Measurements from ENCODE around the gene B4GALNT2. TPM values are rescaled to one million over a fixed set of nuclear protein-coding genes. Genes with fewer than 3 reads are reported as not detected.
"Not testable (repeated sequence)": the region's sequence is repeated elsewhere in the genome, so short reads cannot be mapped to it uniquely, and the experiment has no call there.

Gene B4GALNT2
- total RNA-seq, 5 donors from 2014 or later (not counting 1 experiment from before 2014, with no cell fraction given): 0.03 to 0.19 TPM; not detected in 3

- POLR2A ChIA-PET: no interaction called here
- no peak overlapping the region for H3K27ac Mint-ChIP-seq
- H3K4me3 Mint-ChIP-seq: no peak overlapping the region
- no peaks in the 10 kb centered on the region for H3K9me3 Mint-ChIP-seq
- no peaks in the 10 kb centered on the region for H3K4me1 Mint-ChIP-seq
- ATAC-seq (replicated peaks in 1 of 4): no peak
- CTCF ChIA-PET: interaction anchor here in 1 of 2 donors (0.6 kb wide), 1 partner anchor 281 kb away, joined by 3 read pairs; no protein-coding TSS in a partner anchor
- H3K27me3 Mint-ChIP-seq: peaks cover 20 to 30% of the 10 kb centered on the region in 2 donors
- H3K36me3 Mint-ChIP-seq: no peaks in the 10 kb centered on the region
- peaks cover 0 to 15% of the 10 kb centered on the region in 2 experiments for H3K27me3 ChIP-seq (replicated peaks in 1 of 2; ENCODE audit: control insufficient read depth in 2 of 2, extremely low read depth in 1 of 2, insufficient read depth in 2 of 2, low read length in 1 of 2)
- H3K36me3 ChIP-seq (ENCODE audit: control insufficient read depth in 2 of 2, extremely low read depth in 1 of 2, insufficient read depth in 1 of 2, low read length in 1 of 2): no peaks in the 10 kb centered on the region
- DNase-seq: no peak
- peaks cover 0 to 4% of the 10 kb centered on the region in 2 experiments for H3K4me1 ChIP-seq (ENCODE audit: control insufficient read depth in 1 of 2, extremely low read depth in 1 of 2, insufficient read depth in 2 of 2, low read length in 2 of 2)
- 75% methylated on average over 2 of the region's 10 CpGs for WGBS (ENCODE audit: insufficient coverage)
- no peak overlapping the region for H3K4me3 ChIP-seq (ENCODE audit: control insufficient read depth in 1 of 2, extremely low read depth in 1 of 2, low read length in 1 of 2)
- no peak overlapping the region for H3K27ac ChIP-seq (ENCODE audit: low read length)
- H3K9me3 ChIP-seq: no peaks in the 10 kb centered on the region
Observed at GRCh38 chr17:49090878-49091594, 41.5 kb upstream of the B4GALNT2 start.

GRCh38 chr17:49093131-49093530 lies 39.4 kb upstream of the B4GALNT2 start:
- Mint-ChIP-seq H3K27me3 (peaks cover 8 to 14% of the 10 kb centered on the region in 2 donors), H3K36me3 (no peaks in the 10 kb centered on the region), H3K4me3 (no peak overlapping the region), H3K9me3 (no peaks in the 10 kb centered on the region), H3K4me1 (no peaks in the 10 kb centered on the region), H3K27ac (no peak overlapping the region)
- ATAC-seq (replicated peaks in 1 of 4) (no peak), DNase-seq (no peak)
- ChIA-PET CTCF (no interaction called here), POLR2A (no interaction called here)
- H3K9me3 ChIP-seq: no peaks in the 10 kb centered on the region
- H3K4me1 ChIP-seq (ENCODE audit: control insufficient read depth in 1 of 2, extremely low read depth in 1 of 2, insufficient read depth in 2 of 2, low read length in 2 of 2): no peaks in the 10 kb centered on the region
- 80% methylated on average over 2 of the region's 10 CpGs for WGBS (ENCODE audit: insufficient coverage)
- H3K4me3 ChIP-seq (ENCODE audit: control insufficient read depth in 1 of 2, extremely low read depth in 1 of 2, low read length in 1 of 2): no peak overlapping the region
- no peaks in the 10 kb centered on the region for H3K36me3 ChIP-seq (ENCODE audit: control insufficient read depth in 2 of 2, extremely low read depth in 1 of 2, insufficient read depth in 1 of 2, low read length in 1 of 2)
- H3K27ac ChIP-seq (ENCODE audit: low read length): no peak overlapping the region
- H3K27me3 ChIP-seq (replicated peaks in 1 of 2; ENCODE audit: control insufficient read depth in 2 of 2, extremely low read depth in 1 of 2, insufficient read depth in 2 of 2, low read length in 1 of 2): peaks cover 0 to 9% of the 10 kb centered on the region in 2 experiments

GRCh38 chr17:49100601-49101000 lies 32.0 kb upstream of the B4GALNT2 start:
- POLR2A ChIA-PET: no interaction called here

GRCh38 chr17:49101054-49101534 lies 31.5 kb upstream of the B4GALNT2 start:
- POLR2A ChIA-PET: no interaction called here
- DNase-seq: no peak
- no peaks in the 10 kb centered on the region for H3K9me3 ChIP-seq
- no peaks in the 10 kb centered on the region for H3K36me3 Mint-ChIP-seq
- peaks cover 2 to 12% of the 10 kb centered on the region in 2 experiments for H3K27me3 ChIP-seq (replicated peaks in 1 of 2; ENCODE audit: control insufficient read depth in 2 of 2, extremely low read depth in 1 of 2, insufficient read depth in 2 of 2, low read length in 1 of 2)
- no peaks in the 10 kb centered on the region for H3K36me3 ChIP-seq (ENCODE audit: control insufficient read depth in 2 of 2, extremely low read depth in 1 of 2, insufficient read depth in 1 of 2, low read length in 1 of 2)
- ATAC-seq (replicated peaks in 1 of 4): no peak
- no peak overlapping the region for H3K27ac Mint-ChIP-seq
- no peaks in the 10 kb centered on the region for H3K4me1 Mint-ChIP-seq
- CTCF ChIA-PET: no interaction called here
- H3K9me3 Mint-ChIP-seq: no peaks in the 10 kb centered on the region
- no peak overlapping the region for H3K4me3 ChIP-seq (ENCODE audit: control insufficient read depth in 1 of 2, extremely low read depth in 1 of 2, low read length in 1 of 2)
- H3K27me3 Mint-ChIP-seq: peaks cover 0 to 10% of the 10 kb centered on the region in 2 donors
- 82% methylated on average over 2 of the region's 4 CpGs for WGBS (ENCODE audit: insufficient coverage)
- no peaks in the 10 kb centered on the region for H3K4me1 ChIP-seq (ENCODE audit: control insufficient read depth in 1 of 2, extremely low read depth in 1 of 2, insufficient read depth in 2 of 2, low read length in 2 of 2)
- no peak overlapping the region for H3K4me3 Mint-ChIP-seq
- no peak overlapping the region for H3K27ac ChIP-seq (ENCODE audit: low read length)

More at GRCh38 chr17:49100601-49101000, 32.0 kb upstream of the B4GALNT2 start:
- Histone ChIP-seq H3K4me3 (ENCODE audit: control insufficient read depth in 1 of 2, extremely low read depth in 1 of 2, low read length in 1 of 2) (no peak overlapping the region), H3K27ac (ENCODE audit: low read length) (no peak overlapping the region), H3K36me3 (ENCODE audit: control insufficient read depth in 2 of 2, extremely low read depth in 1 of 2, insufficient read depth in 1 of 2, low read length in 1 of 2) (no peaks in the 10 kb centered on the region), H3K4me1 (ENCODE audit: control insufficient read depth in 1 of 2, extremely low read depth in 1 of 2, insufficient read depth in 2 of 2, low read length in 2 of 2) (no peaks in the 10 kb centered on the region), H3K9me3 (no peaks in the 10 kb centered on the region), H3K27me3 (replicated peaks in 1 of 2; ENCODE audit: control insufficient read depth in 2 of 2, extremely low read depth in 1 of 2, insufficient read depth in 2 of 2, low read length in 1 of 2) (peaks cover 1 to 12% of the 10 kb centered on the region in 2 experiments)
- H3K4me3 Mint-ChIP-seq: no peak overlapping the region
- DNase-seq (no peak), ATAC-seq (replicated peaks in 1 of 4) (no peak)
- no peaks in the 10 kb centered on the region for H3K36me3 Mint-ChIP-seq
- no peak overlapping the region for H3K27ac Mint-ChIP-seq
- H3K27me3 Mint-ChIP-seq: peaks cover 0 to 10% of the 10 kb centered on the region in 2 donors
- CTCF ChIA-PET: interaction anchor here in 1 of 2 donors (0.6 kb wide), 1 partner anchor 244 kb away, joined by 5 read pairs; no protein-coding TSS in a partner anchor
- no peaks in the 10 kb centered on the region for H3K4me1 Mint-ChIP-seq
- no peaks in the 10 kb centered on the region for H3K9me3 Mint-ChIP-seq

- POLR2A ChIA-PET: interaction anchor here (0.5 to 0.7 kb wide), 2 partner anchors 435 to 451 kb away, joined by 3 to 11 read pairs; no protein-coding TSS in a partner anchor
- H3K9me3 ChIP-seq; H3K36me3 ChIP-seq (ENCODE audit: control insufficient read depth in 2 of 2, extremely low read depth in 1 of 2, insufficient read depth in 1 of 2, low read length in 1 of 2); DNase-seq; H3K27ac Mint-ChIP-seq; H3K4me1 ChIP-seq (ENCODE audit: control insufficient read depth in 1 of 2, extremely low read depth in 1 of 2, insufficient read depth in 2 of 2, low read length in 2 of 2); H3K27me3 ChIP-seq (replicated peaks in 1 of 2; ENCODE audit: control insufficient read depth in 2 of 2, extremely low read depth in 1 of 2, insufficient read depth in 2 of 2, low read length in 1 of 2); H3K4me1 Mint-ChIP-seq; H3K27ac ChIP-seq (ENCODE audit: low read length); H3K4me3 ChIP-seq (ENCODE audit: control insufficient read depth in 1 of 2, extremely low read depth in 1 of 2, low read length in 1 of 2); ATAC-seq (replicated peaks in 1 of 4); H3K9me3 Mint-ChIP-seq; CTCF ChIA-PET; H3K4me3 Mint-ChIP-seq; H3K36me3 Mint-ChIP-seq: not testable (repeated sequence)
- no CpG with 5 or more reads among the region's 14 CpGs for WGBS (ENCODE audit: insufficient coverage)
- H3K27me3 Mint-ChIP-seq: peaks cover 0 to 13% of the 10 kb centered on the region in 2 donors
Observed at GRCh38 chr17:49103360-49103759, 29.2 kb upstream of the B4GALNT2 start.

- POLR2A ChIA-PET: no interaction called here
- Mint-ChIP-seq H3K4me3 (no peak overlapping the region), H3K36me3 (no peaks in the 10 kb centered on the region), H3K27ac (no peak overlapping the region), H3K27me3 (peaks cover 0 to 13% of the 10 kb centered on the region in 2 donors), H3K4me1 (peaks cover 0 to 4% (median 2%) of the 10 kb centered on the region in 3 donors), H3K9me3 (no peaks in the 10 kb centered on the region)
- Histone ChIP-seq H3K27me3 (replicated peaks in 1 of 2; ENCODE audit: control insufficient read depth in 2 of 2, extremely low read depth in 1 of 2, insufficient read depth in 2 of 2, low read length in 1 of 2) (peaks cover 2 to 9% of the 10 kb centered on the region in 2 experiments), H3K9me3 (no peaks in the 10 kb centered on the region), H3K36me3 (ENCODE audit: control insufficient read depth in 2 of 2, extremely low read depth in 1 of 2, insufficient read depth in 1 of 2, low read length in 1 of 2) (no peaks in the 10 kb centered on the region), H3K4me3 (ENCODE audit: control insufficient read depth in 1 of 2, extremely low read depth in 1 of 2, low read length in 1 of 2) (no peak overlapping the region), H3K4me1 (ENCODE audit: control insufficient read depth in 1 of 2, extremely low read depth in 1 of 2, insufficient read depth in 2 of 2, low read length in 2 of 2) (no peaks in the 10 kb centered on the region), H3K27ac (ENCODE audit: low read length) (no peak overlapping the region)
- CTCF ChIA-PET: interaction anchor here in 1 of 2 donors (0.6 kb wide), 1 partner anchor 220 kb away, joined by 3 read pairs; no protein-coding TSS in a partner anchor
- no peak for ATAC-seq (replicated peaks in 1 of 4)
- 75% methylated on average over 1 of the region's 8 CpGs for WGBS (ENCODE audit: insufficient coverage)
- no peak for DNase-seq
Observed at GRCh38 chr17:49104511-49105074, 28.0 kb upstream of the B4GALNT2 start.
